ENCODE measurements around the gene DCAF7. TPM values are rescaled to one million over a fixed set of nuclear protein-coding genes. Genes with fewer than 3 reads are reported as not detected.
A peak's percentile ranks its signal among the peaks of the same experiment; 100 is the strongest.

The DCAF7 gene
- total and polyA plus RNA-seq, 8 donors, result 11.6 to 45.5 (median 17.4) TPM

DNA sequence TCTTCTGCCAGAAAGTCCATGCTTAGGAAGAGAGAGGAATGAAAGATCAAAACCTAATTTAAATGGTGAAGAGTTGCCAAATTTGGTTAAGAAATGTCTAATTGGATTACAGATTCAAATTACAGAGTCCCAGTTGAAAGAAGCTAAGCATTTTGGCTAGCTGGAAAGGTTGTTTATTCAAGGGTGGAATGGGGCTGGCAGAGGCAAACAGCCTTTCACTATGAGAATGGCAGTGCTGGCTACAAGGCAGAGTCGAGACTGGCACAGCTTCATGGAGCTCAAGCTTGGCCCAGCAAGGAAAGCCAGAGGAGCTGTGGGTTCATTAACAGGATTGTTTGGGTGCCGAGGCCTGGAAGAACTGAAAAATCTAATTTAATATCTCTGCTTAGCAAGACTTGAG, 85.5 kb downstream of the DCAF7 start:
- no peak overlapping the region for H3K4me3 ChIP-seq
- peaks cover 16 to 68% (median 65%) of the 10 kb centered on the region in 4 donors for H3K36me3 ChIP-seq
- H3K27me3 ChIP-seq, result no peaks in the 10 kb centered on the region
- WGBS, 5 donors, result 34 to 67% (median 60%) methylated on average over 2 of the region's 2 CpGs
- TF ChIP-seq, protein P1, sequence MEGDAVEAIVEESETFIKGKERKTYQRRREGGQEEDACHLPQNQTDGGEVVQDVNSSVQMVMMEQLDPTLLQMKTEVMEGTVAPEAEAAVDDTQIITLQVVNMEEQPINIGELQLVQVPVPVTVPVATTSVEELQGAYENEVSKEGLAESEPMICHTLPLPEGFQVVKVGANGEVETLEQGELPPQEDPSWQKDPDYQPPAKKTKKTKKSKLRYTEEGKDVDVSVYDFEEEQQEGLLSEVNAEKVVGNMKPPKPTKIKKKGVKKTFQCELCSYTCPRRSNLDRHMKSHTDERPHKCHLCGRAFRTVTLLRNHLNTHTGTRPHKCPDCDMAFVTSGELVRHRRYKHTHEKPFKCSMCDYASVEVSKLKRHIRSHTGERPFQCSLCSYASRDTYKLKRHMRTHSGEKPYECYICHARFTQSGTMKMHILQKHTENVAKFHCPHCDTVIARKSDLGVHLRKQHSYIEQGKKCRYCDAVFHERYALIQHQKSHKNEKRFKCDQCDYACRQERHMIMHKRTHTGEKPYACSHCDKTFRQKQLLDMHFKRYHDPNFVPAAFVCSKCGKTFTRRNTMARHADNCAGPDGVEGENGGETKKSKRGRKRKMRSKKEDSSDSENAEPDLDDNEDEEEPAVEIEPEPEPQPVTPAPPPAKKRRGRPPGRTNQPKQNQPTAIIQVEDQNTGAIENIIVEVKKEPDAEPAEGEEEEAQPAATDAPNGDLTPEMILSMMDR (IDR thresholded peaks at IDR 0.05), result no peak
- TF ChIP-seq EP300 (IDR thresholded peaks at IDR 0.05), result no peak
- no peak for TF ChIP-seq POLR2A (IDR thresholded peaks at IDR 0.05)
- no peak for TF ChIP-seq POLR2AphosphoS5 (IDR thresholded peaks at IDR 0.05)
- no peak for DNase-seq
- intact Hi-C loops (cut with DNase I; ENCODE audit: low total_unique reads), result no loop called here
- peak overlapping the region in 2 of 5 donors; percentile 58 to 61 for H3K27ac ChIP-seq
- H3K9me3 ChIP-seq, result no peaks in the 10 kb centered on the region
- H3K4me1 ChIP-seq, result peaks cover 7 to 65% (median 42%) of the 10 kb centered on the region in 4 donors

DNA sequence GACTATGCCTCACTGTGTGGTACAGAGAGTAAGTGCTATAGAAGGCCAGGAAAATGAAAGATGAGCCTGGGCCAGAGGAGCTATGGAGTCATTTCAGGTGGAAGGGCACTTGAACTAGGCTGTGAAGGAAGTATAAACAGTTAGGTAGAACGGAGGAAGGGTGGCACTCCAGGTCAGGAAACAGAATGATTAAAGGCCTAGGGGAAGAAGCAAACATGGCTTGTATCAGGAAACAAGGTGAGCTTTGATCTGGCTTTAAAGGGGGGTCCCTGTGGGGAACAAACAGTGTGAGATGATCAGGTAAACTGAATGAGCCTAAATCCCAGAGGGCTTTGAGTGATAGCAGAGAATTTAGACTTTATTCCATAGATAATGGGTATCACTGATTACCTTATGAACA, 88.8 kb downstream of the DCAF7 start:
- Histone ChIP-seq H3K27me3 (no peaks in the 10 kb centered on the region), H3K4me1 (peaks cover 0 to 60% (median 28%) of the 10 kb centered on the region in 4 donors), H3K4me3 (no peak overlapping the region), H3K27ac (no peak overlapping the region), H3K36me3 (peaks cover 18 to 60% (median 56%) of the 10 kb centered on the region in 4 donors), H3K9me3 (no peaks in the 10 kb centered on the region)
- 13 to 21% (median 17%) methylated on average over 1 of the region's 1 CpG for WGBS, 5 donors
- DNase-seq, result no peak
- no peak for TF ChIP-seq POLR2A (IDR thresholded peaks at IDR 0.05)
- TF ChIP-seq, protein P1 (IDR thresholded peaks at IDR 0.05), result no peak
- TF ChIP-seq POLR2AphosphoS5 (IDR thresholded peaks at IDR 0.05), result no peak
- TF ChIP-seq EP300 (IDR thresholded peaks at IDR 0.05), result no peak
- intact Hi-C loops (cut with DNase I; ENCODE audit: low total_unique reads), result no loop called here

DNA sequence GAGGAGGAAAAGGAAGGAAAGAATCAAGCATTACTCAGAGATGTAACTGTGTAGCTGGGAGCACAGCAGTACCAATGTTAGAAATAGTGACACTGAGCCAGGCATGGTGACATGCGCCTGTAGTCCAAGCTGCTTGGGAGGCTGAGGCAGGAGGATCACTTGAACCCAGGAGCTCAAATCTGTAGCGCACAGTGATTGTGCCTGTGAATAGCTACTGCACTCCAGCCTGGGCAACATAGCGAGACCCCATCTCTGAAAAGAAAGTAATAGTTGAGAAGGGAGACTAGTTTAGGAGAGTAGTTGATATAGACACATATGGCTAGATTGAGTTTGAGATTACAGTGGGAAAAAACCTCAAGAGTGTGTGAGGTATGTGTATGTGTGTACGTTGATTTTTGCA, 89.8 kb downstream of the DCAF7 start:
- H3K4me3 ChIP-seq, result no peak overlapping the region
- no peak overlapping the region for H3K27ac ChIP-seq
- no peaks in the 10 kb centered on the region for H3K9me3 ChIP-seq
- peaks cover 0 to 60% (median 20%) of the 10 kb centered on the region in 4 donors for H3K4me1 ChIP-seq
- no peak for DNase-seq
- TF ChIP-seq POLR2AphosphoS5 (IDR thresholded peaks at IDR 0.05), result no peak
- TF ChIP-seq EP300 (IDR thresholded peaks at IDR 0.05), result no peak
- TF ChIP-seq, protein P1 (IDR thresholded peaks at IDR 0.05), result no peak
- no peak for TF ChIP-seq POLR2A (IDR thresholded peaks at IDR 0.05)
- intact Hi-C loops (cut with DNase I; ENCODE audit: low total_unique reads), result no loop called here
- no peaks in the 10 kb centered on the region for H3K27me3 ChIP-seq
- 86 to 95% (median 89%) methylated on average over 4 of the region's 4 CpGs for WGBS, 5 donors
- H3K36me3 ChIP-seq, result peaks cover 14 to 52% (median 50%) of the 10 kb centered on the region in 4 donors

DNA sequence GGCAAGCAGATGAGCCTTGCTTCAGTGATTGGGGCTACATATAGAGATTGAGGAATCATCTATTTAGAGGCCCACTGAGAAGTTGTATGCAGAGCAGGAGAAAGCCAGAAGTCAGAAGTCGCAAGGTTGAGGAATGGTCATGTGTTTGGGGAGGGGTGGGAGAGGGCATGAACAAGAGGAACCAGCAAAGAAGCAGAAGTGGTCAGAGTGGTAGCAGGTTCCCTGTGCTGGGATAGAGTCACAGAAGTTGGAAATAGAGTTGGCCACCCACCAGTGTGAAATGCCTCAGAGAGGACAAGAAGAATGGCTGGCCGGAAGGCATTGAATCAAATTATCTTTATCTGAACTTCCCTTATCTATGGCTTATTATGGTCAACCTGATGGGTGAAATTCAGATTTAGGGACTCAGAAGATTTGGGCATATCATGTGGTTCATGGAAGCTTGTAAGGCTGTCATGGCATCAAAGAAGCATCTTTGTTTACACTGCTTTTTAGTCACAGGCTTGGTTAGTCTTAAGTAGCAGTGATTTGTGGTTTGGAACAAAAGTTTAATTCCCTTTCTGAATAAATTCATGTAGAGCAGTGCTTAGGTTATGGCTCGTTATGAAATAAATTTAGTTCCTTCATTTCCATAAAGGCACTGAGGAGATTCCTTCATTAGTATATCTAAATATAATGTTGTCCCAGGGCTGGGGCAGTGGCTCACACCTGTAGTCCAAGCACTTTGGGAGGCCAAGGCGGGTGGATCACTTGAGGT, 91.6 kb downstream of the DCAF7 start:
- Histone ChIP-seq H3K4me1 (peaks cover 4 to 67% (median 22%) of the 10 kb centered on the region in 4 donors), H3K9me3 (no peaks in the 10 kb centered on the region), H3K27ac (peak overlapping the region in 2 of 5 donors; percentile 11 to 23), H3K4me3 (no peak overlapping the region), H3K36me3 (peaks cover 16 to 49% (median 47%) of the 10 kb centered on the region in 4 donors), H3K27me3 (no peaks in the 10 kb centered on the region)
- DNase-seq, result peak in 1 of 2 donors; percentile 35
- 77 to 95% (median 84%) methylated on average over 4 of the region's 4 CpGs for WGBS, 5 donors
- intact Hi-C loops (cut with DNase I; ENCODE audit: low total_unique reads), result no loop called here
- TF ChIP-seq POLR2AphosphoS5 (IDR thresholded peaks at IDR 0.05) (no peak), EP300 (IDR thresholded peaks at IDR 0.05) (no peak), POLR2A (IDR thresholded peaks at IDR 0.05) (no peak)
- TF ChIP-seq, protein P1 (IDR thresholded peaks at IDR 0.05), result no peak

Small RNA genes within 50 kb of the gene (small RNA-seq; reads per million reads assigned to genes)
- gene RNU6-288P, result 0 reads per million in 4 donors

Other genes starting within 250 kb of the DCAF7 start
- gene CYB561, start 104.2 kb upstream of the DCAF7 start, total RNA-seq, result 100 to 1,000 TPM in 2 of 5 donors, 10 to 100 TPM in 3; 26.1 to 394 (median 97.1) TPM
- gene CYB561, start 104.2 kb upstream of the DCAF7 start, polyA plus RNA-seq, result 10 to 100 TPM; 10.8 to 27.4 (median 23.7) TPM
- 100 to 1,000 TPM in 1 of 5 donors, 10 to 100 TPM in 1, 1 to 10 TPM in 3; 3.6 to 232 (median 6.8) TPM for gene ACE, start 73.4 kb upstream of the DCAF7 start, total RNA-seq
- 1 to 10 TPM; 1.3 to 2.7 (median 2.6) TPM for gene ACE, start 73.4 kb upstream of the DCAF7 start, polyA plus RNA-seq
- 1 to 10 TPM in 1 of 5 donors, under 1 TPM in 4; 0.37 to 2.3 (median 0.72) TPM for gene KCNH6, start 27.1 kb upstream of the DCAF7 start, total RNA-seq
- under 1 TPM in 2 of 3 donors, not detected in 1; 0.20 to 0.31 TPM for gene KCNH6, start 27.1 kb upstream of the DCAF7 start, polyA plus RNA-seq
- gene TACO1, start 50.4 kb downstream of the DCAF7 start, total RNA-seq, result 10 to 100 TPM in 3 of 5 donors, 1 to 10 TPM in 2; 7.0 to 26.6 (median 10.4) TPM
- 10 to 100 TPM; 18.9 to 20.9 (median 20.9) TPM for gene TACO1, start 50.4 kb downstream of the DCAF7 start, polyA plus RNA-seq
- 10 to 100 TPM; 13.4 to 99.5 (median 28.5) TPM for gene MAP3K3, start 71.9 kb downstream of the DCAF7 start, total RNA-seq
- gene MAP3K3, start 71.9 kb downstream of the DCAF7 start, polyA plus RNA-seq, result 10 to 100 TPM in 2 of 3 donors, 1 to 10 TPM in 1; 9.3 to 16.9 (median 10.7) TPM
- 10 to 100 TPM in 2 of 5 donors, 1 to 10 TPM in 3; 4.9 to 27.2 (median 9.6) TPM for gene LIMD2, start 149.6 kb downstream of the DCAF7 start, total RNA-seq
- gene LIMD2, start 149.6 kb downstream of the DCAF7 start, polyA plus RNA-seq, result 10 to 100 TPM; 12.0 to 21.0 (median 20.2) TPM
- 10 to 100 TPM; 15.8 to 56.2 (median 31.3) TPM for gene STRADA, start 191.3 kb downstream of the DCAF7 start, total RNA-seq
- 10 to 100 TPM in 2 of 3 donors, 1 to 10 TPM in 1; 9.8 to 17.7 (median 12.6) TPM for gene STRADA, start 191.3 kb downstream of the DCAF7 start, polyA plus RNA-seq
- 100 to 1,000 TPM in 2 of 5 donors, 10 to 100 TPM in 3; 38.8 to 139 (median 69.4) TPM for gene CCDC47, start 223.1 kb downstream of the DCAF7 start, total RNA-seq
- gene CCDC47, start 223.1 kb downstream of the DCAF7 start, polyA plus RNA-seq, result 10 to 100 TPM; 11.5 to 34.6 (median 18.5) TPM
- gene DDX42, start 223.7 kb downstream of the DCAF7 start, total RNA-seq, result 100 to 1,000 TPM; 182 to 346 (median 205) TPM
- gene DDX42, start 223.7 kb downstream of the DCAF7 start, polyA plus RNA-seq, result 10 to 100 TPM; 42.7 to 59.9 (median 52.7) TPM